NCI-H345 (cell line): ENCODE data around the gene DAZAP1.

Experiments
- DNase-seq: peaks from one replicate; lab custom pipeline; 2025; lab: John Stamatoyannopoulos, UW

Gene DAZAP1

DNA sequence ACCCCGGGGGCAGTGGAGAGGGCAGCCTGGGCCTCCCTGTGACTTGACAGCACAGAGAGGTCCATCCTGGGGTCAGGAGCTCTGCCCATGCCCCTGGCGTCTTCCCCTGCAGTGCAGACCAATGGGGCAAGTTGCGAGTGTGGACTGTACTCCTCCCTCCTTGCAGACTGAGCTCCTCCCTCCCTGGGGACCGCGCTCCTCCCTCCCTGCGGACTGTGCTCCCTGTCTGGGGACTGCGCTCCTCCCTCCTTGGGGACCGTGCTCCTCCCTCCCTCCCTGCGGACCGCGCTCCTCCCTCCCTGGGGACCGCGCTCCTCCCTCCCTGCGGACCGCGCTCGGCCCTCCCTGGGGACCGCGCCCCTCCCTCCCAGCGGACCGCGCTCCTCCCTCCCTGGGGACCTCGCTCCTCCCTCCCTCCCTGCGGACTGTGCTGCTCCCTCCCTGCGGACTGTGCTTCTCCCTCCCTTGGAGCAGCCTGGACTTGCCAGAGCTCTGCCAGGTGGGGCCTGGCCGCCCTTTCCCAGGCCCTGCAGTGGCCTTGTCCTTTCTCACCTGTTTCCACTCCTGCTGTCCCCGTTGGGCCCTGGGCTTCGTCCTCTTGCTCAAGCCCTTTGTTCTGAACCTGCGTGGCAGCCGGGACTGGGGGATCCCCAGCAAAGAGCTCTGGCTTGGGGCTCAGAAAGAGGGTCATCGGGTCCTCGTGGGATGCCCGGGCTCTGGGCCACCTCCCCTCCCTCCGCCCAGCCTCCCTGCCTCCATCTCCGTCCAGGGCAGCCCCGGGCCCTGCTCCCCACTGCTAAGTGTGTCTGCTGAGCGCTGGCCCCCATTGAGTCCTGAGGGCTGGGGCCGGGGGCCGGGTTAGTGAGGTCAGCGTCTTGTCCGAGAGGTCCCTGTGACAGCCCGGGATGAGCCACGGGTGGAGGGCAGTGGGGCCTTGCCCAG, 12.9 kb upstream of the DAZAP1 start:
- DNase-seq = no peak

- DNase-seq = no peak
Observed at GRCh38 chr19:1395194-1396018, 12.0 kb upstream of the DAZAP1 start.

DNA sequence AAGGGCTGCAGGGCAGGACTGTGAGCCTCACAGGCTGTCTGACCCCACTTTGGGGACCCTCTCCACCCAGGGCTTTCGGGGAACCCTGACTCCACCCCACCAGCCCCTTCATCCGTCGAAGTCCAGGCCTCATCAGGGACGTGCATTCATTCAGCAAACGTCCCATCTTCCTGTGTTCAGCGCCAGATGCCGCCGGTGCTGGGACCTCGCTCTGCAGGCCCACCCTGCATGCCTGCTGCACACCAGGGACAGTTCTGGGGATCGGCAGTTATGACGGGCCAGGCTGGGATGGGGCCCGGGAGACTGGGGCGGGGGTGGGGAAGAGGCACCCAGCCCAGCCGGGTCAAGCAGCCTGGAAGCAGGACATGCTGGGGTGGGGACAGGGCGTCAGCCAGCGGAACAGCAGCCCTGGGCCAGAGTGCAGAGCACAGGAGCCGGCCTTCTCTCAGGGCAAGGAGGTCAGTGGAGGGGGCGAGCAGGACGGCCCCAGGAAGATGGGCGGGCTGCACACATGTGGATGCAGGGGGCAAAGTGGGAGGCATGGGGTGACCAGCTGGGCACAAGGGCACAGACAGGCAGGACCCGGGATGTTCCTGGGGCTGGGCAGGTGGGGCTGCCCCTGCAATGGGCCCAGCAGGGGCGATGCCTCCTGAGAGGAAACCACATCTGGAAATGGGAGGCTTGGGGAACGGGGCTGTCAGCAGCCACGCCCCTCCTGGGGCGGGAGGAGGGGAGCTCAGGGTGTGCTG, 11.2 kb upstream of the DAZAP1 start:
- DNase-seq = no peak

GRCh38 chr19:1396768-1397679, 10.4 kb upstream of the DAZAP1 start:
- DNase-seq = no peak

DNA sequence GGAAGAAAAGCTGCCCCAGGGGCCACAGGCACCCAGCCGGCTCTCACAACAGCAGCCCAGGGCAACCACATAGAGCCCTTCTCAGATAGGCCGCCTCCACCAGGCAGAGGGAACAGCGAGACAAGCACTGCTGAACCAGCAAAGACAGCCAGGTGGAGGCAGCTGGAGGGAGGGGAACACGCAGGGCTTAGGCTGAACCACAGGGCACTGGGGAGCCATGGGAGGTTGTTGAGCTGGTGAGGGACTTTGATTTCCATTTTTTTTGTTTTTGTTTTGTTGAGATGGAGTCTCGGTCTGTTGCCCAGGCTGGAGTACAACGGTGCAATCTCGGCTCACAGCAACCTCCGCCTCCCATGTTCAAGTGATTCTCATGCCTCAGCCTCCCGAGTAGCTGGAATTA, 9.5 kb upstream of the DAZAP1 start:
- DNase-seq = no peak

DNA sequence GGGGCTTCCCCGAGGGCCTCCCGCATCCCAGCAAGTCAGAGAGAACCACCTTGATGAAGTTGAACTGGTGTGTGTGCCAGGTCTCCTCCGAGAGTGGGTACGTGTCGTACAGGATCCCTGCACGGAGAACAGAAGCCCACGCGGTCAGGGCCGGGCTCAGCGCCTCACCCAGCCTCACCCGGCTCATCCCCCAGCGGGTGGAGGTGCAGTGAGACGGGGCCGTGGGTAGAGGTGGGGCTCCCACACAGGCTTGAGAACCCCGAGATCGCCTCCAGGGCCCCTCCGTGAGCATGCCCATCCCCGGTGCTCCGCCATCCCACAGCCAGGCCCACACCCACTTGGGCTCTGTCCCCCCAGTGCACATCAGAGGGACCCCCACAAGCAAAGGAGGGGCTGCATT, 8.3 kb upstream of the DAZAP1 start:
- no peak for DNase-seq

DNA sequence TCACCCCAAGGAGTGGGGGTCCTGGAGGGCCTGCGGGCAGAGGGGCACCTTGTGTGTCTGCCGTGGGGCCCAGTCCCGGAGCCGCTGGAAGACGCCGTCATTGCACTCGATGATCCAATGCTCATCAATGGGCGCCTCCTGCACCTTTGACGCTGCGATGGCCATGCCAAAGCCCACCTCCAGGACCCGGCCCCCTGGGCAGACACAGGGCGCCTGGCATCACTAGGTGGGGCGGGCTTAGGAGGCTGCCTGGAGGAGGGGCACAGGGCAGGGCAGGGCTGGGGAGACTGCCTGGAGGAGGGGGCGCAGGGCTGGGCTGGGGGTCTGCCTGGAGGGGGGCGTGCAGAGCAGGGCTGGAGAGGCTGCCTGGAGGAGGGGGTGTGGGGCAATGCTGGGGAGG, 7.6 kb upstream of the DAZAP1 start:
- DNase-seq = no peak

- peak; percentile 45 for DNase-seq
Observed at GRCh38 chr19:1400281-1401137, 6.9 kb upstream of the DAZAP1 start.

DNA sequence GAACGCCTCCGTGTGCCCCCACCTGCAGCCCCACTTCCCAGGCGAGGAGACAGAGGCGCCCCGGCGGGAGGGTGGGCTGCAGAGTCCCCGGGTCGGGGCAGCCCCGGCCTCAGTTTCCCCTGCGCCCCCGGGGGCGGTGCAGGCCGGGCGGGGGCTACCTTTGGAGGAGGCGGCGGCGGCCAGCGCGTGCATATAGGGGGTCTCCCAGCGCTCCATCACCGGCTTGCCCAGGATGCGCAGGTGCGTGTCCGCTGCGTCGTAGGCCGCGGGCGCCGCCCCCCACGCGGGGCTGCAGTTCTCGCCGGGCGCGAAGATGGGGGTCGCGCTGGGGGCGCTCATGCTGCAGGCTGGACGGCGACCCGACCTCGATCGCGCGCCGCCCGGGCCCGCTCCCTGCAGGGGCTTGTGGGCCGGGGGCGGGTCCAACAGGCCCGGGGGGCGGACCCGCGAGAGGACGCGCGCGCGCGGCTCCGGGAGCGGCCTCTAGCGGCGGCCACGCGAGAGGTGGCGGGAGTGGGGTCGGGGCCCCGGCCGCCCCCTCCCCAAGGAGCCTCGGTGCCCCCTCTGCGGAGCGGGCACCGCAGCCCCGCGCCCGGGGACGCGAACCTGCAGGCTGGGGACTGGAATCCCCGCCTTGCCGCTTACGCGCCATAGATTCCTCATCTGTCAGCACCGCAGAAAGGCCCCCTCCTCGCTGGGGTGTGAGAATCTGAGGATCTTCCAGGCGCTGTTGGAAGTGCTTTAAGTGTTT, 6.1 kb upstream of the DAZAP1 start, which contains the start of gene GAMT:
TSS of gene GAMT (minus strand) at position 405 of the 751 bp plus-strand sequence. CDS start at position 339, 66 bp downstream.
- DNase-seq = peak; percentile 67

GRCh38 chr19:1401889-1402217, 5.5 kb upstream of the DAZAP1 start:
- no peak for DNase-seq

DNA sequence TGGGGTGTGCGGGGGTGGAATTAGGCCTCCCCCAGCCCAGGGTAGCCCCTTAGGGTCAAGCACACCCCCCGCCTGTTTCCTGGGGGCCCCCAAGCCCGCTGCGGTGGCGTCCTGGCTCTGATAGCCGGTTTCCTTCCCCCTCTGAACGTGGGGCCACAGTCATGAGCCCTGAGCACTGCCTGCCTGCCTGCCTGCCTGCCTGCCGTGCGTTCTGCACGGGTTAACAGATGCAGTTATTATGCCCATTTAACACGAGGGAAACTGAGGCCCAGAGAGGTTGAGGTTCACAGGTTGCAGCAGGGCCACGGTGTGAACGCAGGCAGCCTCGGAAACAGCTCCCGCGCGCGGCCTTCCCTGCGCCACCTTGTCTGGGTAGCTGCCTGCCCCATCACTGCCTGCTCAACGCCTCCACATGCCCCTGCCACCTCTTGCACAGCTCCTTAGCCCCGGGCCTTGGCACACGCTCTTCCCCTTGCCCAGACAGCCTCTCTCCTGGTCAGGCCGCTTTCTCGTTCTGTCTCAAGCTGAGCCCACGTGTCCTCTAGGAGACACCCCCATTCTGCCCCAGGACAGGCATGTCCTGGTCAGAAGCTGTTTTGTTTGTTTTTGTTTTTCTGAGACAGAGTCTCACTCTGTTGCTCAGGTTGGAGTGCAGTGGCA, 4.8 kb upstream of the DAZAP1 start:
- DNase-seq = no peak

- peak; percentile 99 for DNase-seq
Observed at GRCh38 chr19:1406774-1407527, 435 bp upstream of the DAZAP1 start.

DNA sequence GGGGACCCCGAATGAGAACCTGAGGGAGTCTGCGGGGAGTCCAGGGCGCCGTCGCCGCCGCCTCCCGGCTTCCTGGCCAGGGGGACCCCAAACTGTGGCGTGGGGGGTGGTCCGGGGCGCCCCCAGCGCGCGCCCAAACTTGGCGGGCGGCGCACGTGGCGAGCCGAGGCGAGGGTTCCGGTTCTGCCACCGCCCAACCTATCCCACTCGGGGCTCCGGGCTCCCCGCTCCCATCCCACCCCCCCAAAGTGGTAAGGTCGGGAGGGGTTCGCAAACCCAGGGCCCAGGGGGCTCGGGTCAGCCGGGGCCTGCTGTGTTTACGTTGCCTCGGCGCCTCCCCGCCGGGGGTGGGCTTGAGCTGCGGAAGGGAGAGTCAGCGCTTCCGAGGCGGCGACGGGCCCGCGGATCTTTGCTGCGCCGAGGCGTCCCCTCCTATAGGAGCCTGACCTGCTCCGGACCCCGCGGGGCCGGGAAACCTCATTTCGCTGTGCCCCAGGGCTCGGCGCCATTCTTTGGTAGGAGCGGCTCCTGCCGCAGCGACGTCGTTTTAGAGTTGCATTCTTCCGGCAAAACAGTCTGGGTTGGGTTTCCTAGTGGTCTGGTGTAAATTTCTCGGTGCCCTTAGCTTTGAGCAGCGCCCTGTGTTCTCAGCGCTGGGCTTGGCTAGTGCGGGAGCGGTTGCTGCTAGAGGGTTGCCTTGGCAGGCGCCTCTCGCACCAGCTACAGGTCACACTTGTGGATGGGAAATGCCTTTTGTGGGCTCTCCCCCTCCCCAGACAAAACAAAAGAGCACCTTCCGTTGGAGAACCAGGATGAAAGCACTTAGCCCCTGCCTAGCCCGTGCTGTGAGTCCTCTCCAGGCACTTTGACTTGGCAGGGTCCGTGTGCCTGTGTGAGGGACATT, 1.2 kb downstream of the DAZAP1 start:
- DNase-seq = no peak

- no peak for DNase-seq
Observed at GRCh38 chr19:1409204-1410005, 2.0 kb downstream of the DAZAP1 start.

GRCh38 chr19:1410136-1410786, 2.9 kb downstream of the DAZAP1 start:
- DNase-seq = no peak

- DNase-seq = no peak
Observed at GRCh38 chr19:1410789-1411188, 3.4 kb downstream of the DAZAP1 start.
